Measurements from ENCODE around the gene SNTG2. TPM values are rescaled to one million over a fixed set of nuclear protein-coding genes. Genes with fewer than 3 reads are reported as not detected.

The SNTG2 gene
- total and polyA plus RNA-seq, 10 donors = 1.9 to 59.4 (median 18.3) TPM

- H3K27ac ChIP-seq = no peak overlapping the region
- no peak for TF ChIP-seq POLR2A (IDR thresholded peaks at IDR 0.05)
- no peak for TF ChIP-seq CTCF (IDR thresholded peaks at IDR 0.05 in 8 of 11, conservative IDR thresholded peaks at IDR 0.05 in 3 of 11)
- no peak for TF ChIP-seq POLR2AphosphoS5 (IDR thresholded peaks at IDR 0.05)
- no peak overlapping the region for H3K4me3 ChIP-seq
- H3K4me1 ChIP-seq = no peaks in the 10 kb centered on the region
- H3K27me3 ChIP-seq (replicated peaks in 1 of 7) = peaks cover 0 to 7% (median 0%) of the 10 kb centered on the region in 7 donors
- no peaks in the 10 kb centered on the region for H3K36me3 ChIP-seq
- WGBS, 5 donors = 72 to 89% (median 88%) methylated on average over 3 of the region's 3 CpGs
- H3K9me3 ChIP-seq = peaks cover 0 to under 1% (median 0%) of the 10 kb centered on the region in 8 donors
- intact Hi-C loops (cut with DNase I; ENCODE audit: low total_unique reads) = no loop called here
- DNase-seq = no peak
These were observed 103.8 kb downstream of the SNTG2 start for GRCh38 chr2:1054399-1054798.

GRCh38 chr2:1055014-1055595 is 104.5 kb downstream of the SNTG2 start:
- intact Hi-C loops (cut with DNase I; ENCODE audit: low total_unique reads) = no loop called here
- Histone ChIP-seq H3K4me1 (no peaks in the 10 kb centered on the region), H3K36me3 (no peaks in the 10 kb centered on the region), H3K27me3 (replicated peaks in 1 of 7) (peaks cover 0 to 7% (median 0%) of the 10 kb centered on the region in 7 donors), H3K9me3 (no peaks in the 10 kb centered on the region), H3K27ac (no peak overlapping the region), H3K4me3 (no peak overlapping the region)
- TF ChIP-seq POLR2AphosphoS5 (IDR thresholded peaks at IDR 0.05) (no peak), CTCF (IDR thresholded peaks at IDR 0.05 in 8 of 11, conservative IDR thresholded peaks at IDR 0.05 in 3 of 11) (no peak), POLR2A (IDR thresholded peaks at IDR 0.05) (no peak)
- no peak for DNase-seq
- whole genome bisulfite sequencing, 5 donors = 69 to 87% (median 80%) methylated on average over 11 of the region's 11 CpGs

- Histone ChIP-seq H3K4me3 (no peak overlapping the region), H3K27me3 (replicated peaks in 1 of 7) (peaks cover 0 to 7% (median 0%) of the 10 kb centered on the region in 7 donors), H3K27ac (no peak overlapping the region), H3K9me3 (no peaks in the 10 kb centered on the region), H3K36me3 (no peaks in the 10 kb centered on the region), H3K4me1 (no peaks in the 10 kb centered on the region)
- no peak for DNase-seq
- TF ChIP-seq CTCF (IDR thresholded peaks at IDR 0.05 in 8 of 11, conservative IDR thresholded peaks at IDR 0.05 in 3 of 11) (no peak), POLR2A (IDR thresholded peaks at IDR 0.05) (no peak), POLR2AphosphoS5 (IDR thresholded peaks at IDR 0.05) (no peak)
- intact Hi-C loops (cut with DNase I; ENCODE audit: low total_unique reads) = no loop called here
- 81 to 96% (median 88%) methylated on average over 3 of the region's 3 CpGs for WGBS, 5 donors
These were observed 109.7 kb downstream of the SNTG2 start for GRCh38 chr2:1060372-1060771.

DNA sequence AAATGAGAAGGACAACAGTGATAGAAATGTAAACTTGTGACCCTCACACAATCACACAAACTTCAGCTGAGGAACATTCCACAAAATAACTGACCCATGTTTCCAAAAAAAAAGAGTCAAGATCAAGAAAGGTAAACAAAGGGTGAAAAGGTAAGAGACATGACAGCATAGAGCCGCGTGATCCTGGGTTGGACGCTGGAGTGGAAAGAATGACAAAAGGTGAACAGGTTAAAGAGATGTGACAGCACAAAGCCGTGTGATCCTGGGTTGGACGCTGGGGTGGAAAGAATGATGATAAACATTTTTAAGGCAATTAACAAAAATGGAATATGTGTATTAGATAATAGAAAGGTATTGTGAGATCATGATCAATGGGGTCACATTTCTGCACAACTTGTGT is 110.3 kb downstream of the SNTG2 start:
- TF ChIP-seq CTCF (IDR thresholded peaks at IDR 0.05 in 8 of 11, conservative IDR thresholded peaks at IDR 0.05 in 3 of 11) (no peak), POLR2AphosphoS5 (IDR thresholded peaks at IDR 0.05) (no peak), POLR2A (IDR thresholded peaks at IDR 0.05) (no peak)
- DNase-seq = no peak
- WGBS, 5 donors = 64 to 82% (median 73%) methylated on average over 5 of the region's 5 CpGs
- intact Hi-C loops (cut with DNase I; ENCODE audit: low total_unique reads) = no loop called here
- Histone ChIP-seq H3K27me3 (replicated peaks in 1 of 7) (peaks cover 0 to 7% (median 0%) of the 10 kb centered on the region in 7 donors), H3K4me3 (no peak overlapping the region), H3K36me3 (no peaks in the 10 kb centered on the region), H3K4me1 (no peaks in the 10 kb centered on the region), H3K9me3 (no peaks in the 10 kb centered on the region), H3K27ac (no peak overlapping the region)

Data from spleen (tissue), 11 donors.